CD4-positive, alpha-beta T cell treated with Interleukin-2 at 100 ng/mL for 4 hours (primary cell): ENCODE data around the gene PVALEF.

Experiments
- DNase-seq: peaks from one replicate; pipeline ENCODE4 v3.0.0-alpha.2; 2020; ENCODE audit warnings: low spot score

PVALEF gene

DNA sequence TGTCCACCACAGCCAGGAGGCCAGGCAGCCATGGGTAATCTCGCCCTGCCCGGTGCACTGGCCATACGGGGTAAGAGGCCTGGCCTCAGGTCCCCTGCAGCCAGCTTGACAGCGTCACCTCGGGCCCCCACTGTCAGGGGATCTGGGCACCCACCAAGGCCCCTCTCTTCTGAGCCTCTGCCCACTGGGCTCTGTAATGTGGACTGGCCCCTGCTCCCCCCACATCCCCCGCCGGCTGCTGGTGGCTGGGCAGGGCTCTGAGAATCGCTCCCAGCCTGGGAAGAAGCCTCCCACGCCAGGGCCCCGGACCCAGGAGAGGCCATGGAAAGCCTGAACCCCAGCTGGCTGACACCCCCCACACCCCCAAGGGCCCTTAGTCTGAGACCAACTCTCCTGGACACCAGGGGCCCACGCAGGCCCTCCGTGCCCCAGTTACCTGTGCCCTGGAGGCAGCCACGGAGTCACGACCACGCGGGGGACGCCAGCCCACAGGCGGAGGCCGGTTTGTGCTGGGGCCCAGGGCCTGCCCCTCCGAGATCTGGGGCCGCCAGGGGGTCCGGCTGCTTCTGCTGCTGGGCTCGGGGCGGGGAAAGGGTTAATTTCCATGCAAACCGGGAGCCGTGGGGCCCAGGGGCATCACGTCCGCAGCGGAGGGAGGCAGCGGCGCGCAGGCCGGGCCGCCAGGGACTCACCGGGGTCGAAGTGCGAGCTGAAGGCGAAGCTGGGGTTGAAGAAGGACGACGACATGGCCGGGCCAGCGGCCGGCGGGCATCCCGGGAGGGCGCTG lies at the start of gene PVALEF:
TSS of gene PVALEF (plus strand) at position 262 of the 787 bp plus-strand sequence. CDS start 15,720 bp downstream, outside the sequence.
- no peak for DNase-seq

DNA sequence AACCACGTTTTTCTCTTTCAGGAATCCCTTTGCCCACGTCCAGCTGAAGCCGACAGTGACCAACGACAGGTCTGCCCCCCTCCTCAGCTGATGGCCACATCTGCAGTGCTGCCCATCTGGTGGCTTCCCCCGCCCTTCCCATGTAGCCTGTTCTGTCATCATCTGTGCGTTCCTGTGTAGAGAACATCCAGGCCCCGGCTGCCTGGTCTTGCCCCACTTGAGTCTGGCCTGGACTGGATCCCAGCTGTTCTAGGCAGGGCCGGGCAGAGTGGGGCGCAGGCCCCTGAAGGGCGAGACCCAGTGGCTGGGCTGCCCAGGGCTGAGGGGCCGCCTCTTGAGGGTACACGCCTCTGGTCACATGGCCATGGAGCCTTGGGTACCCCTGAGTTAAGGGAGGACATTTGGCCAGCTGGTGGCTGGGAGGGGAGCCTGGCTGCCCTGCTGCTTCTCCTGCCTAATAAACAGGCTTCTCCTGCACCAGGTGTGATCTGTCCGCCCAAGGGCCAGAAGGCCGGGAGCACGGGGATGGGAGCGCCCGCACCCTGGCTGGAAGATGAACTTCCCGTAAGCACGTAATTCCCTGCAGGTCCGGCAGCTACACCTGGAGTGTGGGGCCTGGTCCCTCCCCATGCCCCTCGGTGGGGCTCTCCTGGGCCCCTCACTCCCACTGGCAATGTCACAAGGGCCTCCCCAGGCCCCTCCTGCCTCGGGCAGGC lies 49.4 kb upstream of the PVALEF start:
- DNase-seq = no peak

DNA sequence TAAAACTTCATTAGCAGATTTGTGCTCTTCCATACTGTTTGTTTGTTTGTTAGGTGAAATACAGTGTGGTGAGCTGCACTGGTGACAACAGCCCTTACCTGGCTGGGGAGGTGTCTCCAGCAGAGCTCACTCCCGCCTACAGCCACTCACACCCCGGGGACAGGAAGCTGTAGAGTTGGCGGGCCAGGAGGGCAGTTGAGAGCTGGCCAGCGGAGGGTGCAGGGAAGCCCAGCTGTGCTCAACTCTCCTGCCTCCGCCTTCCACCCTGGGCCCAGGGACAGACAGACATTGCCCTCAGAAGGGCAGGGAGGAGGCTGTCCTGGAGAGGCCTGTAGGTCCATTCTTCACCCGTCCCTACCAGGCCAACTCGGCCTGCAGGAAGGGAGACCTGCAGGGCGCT lies 48.6 kb upstream of the PVALEF start:
- DNase-seq = no peak

DNA sequence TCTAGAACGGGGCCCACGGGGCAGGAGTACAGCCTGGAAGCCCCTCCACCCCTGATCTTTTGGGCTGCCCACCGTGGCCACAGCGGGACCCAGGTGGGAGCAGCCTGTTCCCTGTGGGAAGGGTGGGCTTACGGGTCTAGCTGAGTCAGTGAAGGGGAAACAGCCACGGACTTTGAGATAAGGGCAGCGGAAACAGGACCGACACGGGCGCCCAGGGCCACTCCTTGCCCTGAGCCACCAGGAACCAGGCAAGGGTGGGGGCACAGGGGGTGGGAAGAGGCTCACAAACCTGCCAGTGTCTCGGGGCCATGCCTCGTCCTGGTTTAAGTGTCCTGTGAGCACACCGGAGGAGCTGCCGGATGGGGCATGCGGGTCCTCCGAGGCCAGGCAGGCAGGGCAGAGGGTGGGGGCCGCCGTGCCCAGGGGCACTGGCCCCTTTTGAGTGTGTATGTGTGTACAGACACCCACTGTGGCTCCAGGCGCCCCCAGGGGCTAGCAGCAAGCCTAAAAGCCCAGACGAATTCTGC lies 47.6 kb upstream of the PVALEF start:
- no peak for DNase-seq

DNA sequence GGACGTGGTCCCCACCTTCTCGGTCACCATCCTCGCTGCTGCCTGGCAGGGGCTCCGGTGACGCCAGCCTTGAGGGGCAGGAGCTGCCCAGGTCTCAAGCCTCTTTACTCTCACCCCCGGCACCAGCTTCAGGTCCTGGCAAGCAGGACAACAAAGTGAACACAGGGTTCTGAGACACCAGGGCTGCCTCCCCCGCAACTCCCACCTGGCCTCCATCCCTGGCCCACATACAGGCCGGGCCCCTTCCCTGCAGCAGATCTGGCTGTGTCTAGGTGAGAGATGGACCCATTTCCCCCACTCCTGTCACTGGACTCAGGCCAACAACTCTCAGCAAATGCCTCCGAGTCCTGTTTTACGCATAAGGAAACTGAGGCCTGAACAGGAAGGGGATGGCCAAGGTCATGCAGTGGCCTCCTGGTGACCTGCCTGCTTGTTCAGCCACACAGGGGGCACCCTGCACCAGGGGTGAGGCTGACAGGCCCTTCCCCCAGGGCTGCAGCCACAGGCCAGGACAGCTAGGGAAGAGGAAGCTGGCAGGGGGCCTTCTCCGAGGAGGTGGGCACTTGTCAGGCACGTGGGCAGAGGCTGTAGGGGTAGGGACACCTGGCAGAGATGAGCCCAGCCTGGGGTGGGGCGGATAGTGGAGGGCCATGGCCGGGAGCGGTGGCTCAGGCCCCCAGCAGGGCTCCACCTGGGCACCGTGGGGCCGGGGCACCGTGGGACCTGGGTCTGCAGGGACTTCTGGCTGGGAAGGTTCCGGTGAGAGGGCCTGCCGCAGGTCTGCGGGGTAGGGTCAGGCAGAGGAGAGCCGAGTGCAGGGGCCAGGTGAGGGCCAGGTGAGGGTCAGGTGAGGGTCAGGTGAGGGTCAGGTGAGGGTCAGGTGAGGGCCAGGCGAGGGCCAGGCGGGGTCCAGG lies 46.7 kb upstream of the PVALEF start:
- no peak for DNase-seq

DNA sequence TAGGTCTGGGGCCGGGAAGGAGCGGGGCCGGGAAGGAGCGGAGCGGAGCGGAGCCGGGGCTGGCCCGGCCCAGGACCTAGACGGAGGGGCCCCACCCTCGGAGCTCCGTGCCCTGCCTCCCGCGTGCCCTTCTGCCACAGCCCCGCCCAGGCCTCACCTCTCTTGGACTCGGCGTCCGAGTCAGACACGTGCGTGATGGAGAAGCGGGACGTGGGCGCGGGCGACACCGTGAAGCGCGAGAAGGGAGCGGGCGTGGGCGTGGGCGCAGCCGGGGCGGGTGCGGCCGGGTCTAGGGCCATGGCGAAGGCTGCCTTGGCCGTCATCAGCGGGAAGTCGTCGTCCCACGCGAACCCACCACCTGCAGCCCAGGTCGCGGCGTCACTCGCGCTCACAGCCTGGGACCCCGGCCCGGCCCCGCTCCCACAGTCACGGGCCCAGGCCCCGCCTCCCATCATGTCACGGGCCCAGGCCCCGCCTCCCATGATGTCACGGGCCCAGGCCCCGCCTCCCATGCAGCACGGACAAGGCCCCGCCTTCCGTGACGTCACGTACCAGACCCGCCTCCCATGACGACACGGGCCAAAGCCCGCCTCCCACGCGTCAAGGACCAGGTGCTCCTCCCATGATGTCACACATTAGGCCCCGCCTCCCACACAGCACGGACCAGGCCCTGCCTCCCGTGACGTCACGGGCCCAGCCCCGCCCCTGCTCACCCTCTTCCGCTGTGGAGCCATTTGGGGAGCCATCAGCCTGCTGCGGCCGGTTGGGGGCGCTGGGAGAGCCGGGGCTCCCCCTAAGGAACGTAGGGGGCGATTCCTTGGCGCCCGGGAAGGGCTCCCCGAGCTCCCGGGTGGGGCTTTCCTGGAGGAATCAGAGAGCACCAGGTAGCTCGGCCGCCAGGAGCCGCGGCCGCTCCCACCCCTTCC lies 45.8 kb upstream of the PVALEF start:
- peak; percentile 80 for DNase-seq

DNA sequence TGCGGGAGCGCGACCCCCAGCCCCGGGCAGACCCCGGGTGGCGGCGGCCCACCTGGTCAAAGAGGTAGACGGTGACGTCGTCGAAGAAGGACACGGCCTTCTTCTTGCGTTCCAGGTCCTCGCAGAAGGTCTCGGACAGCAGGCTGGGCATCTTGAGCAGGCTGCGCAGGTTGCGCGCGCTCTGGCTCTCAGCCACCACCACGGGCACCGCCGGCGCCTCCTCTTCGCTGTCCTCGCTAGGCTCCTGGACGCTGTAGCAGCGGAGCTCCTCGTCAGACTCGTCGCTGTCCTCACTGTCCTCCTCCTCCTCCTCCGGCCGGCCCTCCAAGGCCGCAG lies 45.2 kb upstream of the PVALEF start:
- no peak for DNase-seq

DNA sequence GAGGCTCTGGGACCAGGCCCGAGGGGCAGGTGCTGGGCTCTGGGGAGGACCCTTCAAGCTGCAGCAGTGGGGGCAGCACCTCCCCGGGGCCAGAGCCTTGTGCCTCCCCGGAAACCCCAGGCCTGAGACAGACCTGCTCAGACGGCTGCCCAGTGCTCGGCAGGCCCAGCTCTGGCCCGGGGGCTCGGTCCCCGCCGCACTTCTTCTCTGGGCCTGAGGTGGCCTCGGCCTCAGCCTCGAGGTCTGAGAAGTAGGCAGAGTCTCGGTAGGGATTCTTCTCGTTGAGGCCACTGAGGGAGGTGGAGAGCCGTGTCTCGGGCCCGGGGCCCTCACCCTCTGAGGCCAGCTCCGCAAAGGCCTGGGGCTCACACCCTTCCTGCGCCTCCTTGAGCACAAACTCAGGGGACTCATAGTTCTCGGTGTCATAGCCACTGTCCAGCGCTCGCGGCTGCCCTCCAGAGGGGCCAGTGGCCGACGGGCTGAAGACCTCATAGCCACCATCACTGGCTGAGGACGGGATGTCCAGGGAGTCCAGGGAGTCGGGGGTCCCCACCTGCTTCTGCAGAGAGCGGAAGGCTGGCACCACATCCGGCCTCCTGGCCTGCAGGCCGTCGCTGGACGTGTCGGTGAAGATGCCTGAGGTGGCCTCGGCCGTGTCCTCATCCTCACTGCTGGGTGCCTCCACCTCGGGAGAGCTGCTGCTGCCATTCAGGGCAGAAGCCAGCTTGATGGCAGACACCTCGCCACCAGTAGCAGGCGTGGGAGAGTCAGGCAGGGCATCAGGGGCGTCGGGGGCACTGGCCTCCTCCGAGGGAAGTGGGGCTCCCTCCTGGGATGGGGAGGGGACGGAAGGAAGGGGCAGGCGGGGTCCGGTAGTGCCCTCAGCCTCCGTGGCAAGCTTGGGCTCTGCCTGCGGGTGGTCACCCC lies 44.3 kb upstream of the PVALEF start:
- DNase-seq = no peak

DNA sequence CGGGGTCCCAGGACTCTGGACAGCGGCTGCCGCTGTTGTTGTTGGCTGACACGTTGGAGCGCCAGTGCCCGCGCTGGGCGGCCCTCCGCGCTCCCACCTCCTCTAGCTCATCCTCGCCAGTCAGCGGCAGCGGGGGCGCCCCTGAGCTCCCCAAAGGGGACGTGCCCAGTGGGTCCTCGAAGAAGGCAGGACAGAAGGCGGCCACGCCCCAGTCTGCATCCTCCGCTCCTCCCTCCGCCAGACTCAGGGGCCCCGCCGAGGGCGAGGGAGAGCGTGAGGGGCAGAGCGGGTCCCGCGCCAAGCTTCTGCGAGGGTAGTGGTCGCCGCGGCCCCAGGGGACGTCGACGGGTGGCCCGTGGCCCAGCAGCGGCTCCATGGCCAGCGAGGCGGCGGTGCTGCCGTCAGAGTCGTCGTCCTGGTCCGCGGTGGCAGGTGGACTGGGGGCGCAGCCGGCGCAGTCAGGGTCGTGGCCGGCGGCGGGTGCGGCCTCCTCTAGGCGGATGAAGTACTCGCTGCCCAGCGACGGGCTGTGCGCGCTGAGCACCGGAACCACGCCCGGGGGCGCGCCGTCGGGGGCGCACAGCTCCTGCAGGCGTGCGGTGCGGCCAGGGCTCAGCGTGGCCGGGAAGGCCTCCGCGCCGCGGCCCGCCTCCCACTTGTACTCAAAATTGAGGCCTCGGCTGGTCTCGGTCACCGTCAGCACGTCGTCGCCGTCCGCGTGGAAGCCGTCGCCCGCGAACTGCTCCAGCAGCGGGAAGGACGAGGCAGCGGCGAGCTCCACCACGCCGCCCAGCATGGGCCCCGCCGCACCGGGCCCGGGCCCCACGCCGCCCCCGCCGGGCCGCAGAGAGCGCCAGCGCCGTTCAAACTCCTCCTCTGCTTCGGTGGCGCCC lies 43.2 kb upstream of the PVALEF start:
- DNase-seq = no peak

DNA sequence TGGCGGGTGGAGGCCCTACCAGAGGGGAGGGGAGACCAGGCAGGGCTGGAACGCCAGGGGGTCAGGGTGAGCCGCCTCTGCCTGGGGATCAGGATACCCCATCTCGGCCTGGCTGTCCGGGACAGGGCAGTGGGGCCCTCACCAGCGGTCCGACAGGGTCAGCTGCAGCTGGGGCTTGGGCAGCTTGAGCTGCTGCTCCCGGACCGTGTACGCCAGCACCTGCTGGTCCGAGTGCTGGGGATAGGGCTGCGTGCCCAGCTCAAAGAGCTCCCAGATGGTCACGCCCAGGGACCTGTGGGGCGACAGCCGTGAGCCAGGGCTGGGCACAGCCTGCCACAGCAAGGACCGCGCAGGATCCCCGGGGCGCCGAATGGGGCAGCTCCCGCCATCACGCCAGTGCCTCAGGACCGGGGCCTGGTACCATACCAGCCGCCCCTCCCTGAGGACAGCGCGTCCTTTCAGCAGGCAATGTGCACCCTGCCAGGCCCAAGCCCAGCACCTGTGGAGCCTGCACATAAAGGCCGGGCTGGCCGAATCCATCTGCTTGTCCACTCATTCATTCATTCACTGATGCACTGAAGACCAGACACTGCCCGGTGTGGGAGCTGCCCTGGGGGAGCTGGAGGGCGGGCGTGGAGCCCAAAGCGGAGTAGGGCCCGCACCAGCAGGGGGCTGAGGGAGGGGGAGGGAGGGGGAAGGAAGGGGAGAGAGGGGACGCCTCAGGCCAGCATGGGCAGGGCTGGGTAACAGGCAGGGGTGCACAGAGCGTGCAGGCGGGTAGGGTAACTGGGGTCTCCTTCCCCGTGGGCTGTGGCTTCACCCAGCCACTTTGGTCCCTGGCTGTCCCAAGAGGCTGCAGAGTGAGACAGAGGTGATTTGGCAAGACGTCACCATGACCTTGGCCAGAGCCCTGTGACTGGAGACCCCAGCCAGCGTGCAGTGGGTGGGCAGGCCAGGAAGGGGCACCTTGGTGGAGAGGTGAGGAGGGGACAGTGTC lies 42.0 kb upstream of the PVALEF start:
- no peak for DNase-seq

DNA sequence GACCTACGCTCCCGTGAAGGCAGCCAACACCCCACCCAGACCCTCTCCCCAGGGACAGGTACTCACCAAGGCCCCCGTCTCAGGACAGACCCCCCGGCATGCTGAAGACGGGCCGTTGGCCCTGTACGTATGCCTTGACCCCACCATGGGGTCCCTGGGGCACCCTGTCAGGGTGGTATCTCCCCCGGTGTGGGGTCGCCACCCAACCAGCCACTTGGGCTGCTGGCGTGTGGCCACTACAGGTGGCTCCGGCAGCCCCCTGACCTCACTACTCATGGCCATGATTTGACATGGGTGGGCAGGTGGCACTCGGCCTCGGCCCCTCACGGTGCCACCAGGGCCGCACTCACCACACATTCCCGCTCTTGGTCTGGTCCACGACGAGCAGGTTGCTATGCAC lies 40.9 kb upstream of the PVALEF start:
- no peak for DNase-seq

DNA sequence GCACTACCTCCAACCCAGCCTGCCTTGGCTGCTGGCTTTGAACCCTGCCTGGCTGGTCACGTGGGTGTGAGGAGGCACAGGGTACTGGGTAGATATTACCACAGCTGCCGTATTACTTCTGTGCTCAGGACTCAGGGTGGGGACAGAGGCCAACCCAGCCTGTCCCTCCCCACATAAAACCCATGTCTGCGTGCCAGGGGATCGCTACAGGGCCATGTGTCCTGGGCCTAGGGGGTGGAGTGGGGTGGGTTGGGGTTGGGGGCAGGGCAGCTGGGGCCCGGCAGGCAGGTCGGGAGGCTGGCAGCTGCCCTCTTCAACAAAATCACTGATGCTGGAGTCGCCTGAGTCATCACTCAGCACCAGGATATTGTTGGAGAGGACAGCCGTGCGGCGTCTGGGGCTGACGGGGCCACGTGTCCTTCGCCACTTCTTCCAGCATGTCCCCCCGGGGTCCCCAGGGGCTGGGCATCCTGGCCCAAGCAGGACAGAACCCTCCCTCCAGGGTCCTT lies 39.7 kb upstream of the PVALEF start:
- no peak for DNase-seq

DNA sequence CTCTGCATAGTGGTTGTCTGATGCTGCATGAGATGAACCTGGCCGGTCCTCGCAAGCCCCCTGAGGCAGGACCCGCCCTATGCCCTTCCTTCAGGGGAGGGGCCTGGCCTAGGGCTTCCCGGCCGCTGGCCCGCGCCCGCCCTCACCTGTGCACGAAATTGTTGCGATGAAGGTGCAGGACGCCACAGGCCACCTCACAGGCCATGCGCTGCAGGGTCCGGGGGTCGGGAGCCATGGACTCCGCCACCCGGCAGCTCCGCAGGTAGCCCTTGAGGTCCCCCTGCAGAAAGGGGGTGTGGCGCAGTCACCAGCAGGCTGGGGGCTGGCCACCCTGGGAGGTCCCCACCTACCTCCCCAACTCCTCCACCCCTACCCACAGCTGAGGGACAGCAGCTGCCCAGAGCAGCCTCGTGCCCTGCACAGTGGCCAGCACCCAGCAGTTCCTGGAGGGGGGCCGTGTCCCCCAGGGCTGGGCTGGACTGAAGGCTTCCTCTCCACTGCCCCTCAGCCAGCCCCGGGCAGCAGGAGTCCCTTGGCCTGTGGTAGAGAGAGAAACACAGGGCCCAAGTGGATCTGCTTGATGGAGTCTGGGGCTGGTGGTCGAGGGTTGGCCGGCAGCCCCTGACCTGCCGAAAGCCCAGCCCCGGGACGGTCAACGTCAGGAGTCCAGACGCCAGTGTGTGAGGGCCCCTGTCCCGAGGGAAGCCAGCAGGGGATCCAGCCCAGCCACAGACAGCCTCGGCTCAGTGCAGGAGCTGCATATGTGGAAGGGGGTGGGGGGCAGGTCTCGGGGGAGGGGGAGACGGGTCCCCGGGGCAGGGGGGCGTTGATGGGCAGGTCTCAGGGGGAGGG lies 38.8 kb upstream of the PVALEF start:
- no peak for DNase-seq

DNA sequence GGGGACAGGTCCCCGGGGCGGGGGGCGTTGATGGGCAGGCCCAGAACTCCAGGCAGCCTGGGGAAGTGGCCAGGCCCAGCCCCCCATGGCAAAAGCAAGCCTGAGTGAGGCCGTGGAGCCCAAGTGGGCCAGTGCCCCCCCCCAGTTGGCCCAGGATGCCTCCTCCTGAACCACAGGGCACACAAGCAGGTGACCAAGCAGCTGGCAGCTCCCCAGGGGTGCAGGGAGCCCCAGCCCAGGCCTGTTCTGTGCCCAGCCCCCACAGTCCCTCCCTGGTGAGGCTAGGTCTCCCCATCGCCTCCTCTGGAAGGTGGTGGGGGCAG lies 38.2 kb upstream of the PVALEF start:
- no peak for DNase-seq

DNA sequence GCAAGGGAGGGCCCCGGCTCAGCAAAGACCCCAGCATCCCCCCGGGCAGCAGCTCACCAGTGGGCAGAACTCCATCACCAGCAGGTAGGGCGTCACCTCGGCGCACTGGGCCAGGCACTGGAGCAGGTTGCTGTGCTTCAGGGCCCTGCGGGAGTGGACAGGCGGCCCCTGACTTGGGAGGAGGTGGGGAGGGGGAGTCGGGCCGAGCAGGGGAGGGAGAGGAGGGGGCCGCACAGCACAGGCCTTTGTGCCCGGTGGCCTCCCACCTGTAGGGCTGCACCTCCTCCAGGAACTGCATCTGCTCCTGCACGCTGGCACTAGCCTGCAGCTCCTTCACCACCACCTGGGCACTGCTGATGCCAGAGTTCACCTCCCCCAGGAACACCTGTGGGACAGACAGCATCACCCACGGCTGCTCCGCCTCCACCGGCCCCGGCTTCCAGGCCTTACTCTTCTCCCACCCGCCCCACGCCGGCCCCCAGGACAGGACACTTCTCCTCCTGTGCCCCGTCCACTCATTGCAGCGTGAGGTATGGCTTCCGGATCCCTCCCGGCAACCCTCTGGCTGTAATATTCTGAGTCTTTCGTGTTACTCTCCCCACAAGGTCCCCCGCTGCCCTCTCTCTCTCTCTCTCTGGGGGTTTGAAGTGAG lies 37.7 kb upstream of the PVALEF start:
- DNase-seq = no peak

DNA sequence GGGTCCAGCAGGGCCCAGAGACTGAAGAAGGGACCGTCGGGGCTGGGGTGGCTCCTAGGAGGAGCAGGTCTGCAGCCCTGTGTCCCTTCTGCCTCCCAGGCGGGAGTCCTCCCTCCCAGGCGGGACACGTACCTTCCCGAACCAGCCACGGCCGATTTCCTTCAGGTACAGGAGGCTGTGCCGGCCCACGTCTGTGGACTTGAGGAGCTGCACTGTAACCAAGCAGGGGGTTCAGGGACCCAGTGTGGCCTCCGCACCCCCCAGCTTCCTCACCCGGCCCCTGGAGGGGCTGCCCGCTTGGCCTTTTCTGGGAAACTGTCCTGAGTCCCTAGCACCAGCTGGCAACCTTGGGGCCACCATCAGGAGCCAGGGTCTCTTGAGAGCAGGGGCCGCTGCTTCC lies 37.0 kb upstream of the PVALEF start:
- no peak for DNase-seq
